HFF-Myc (cell line): Measurements from ENCODE around the gene SPRN.

ENCODE experiments used
- DNase-seq: peaks from one replicate; pipeline ENCODE4 v3.0.0-alpha.2; 2011; ENCODE audit warnings: low read depth; ENCODE audit errors: extremely low read depth
- H3K4me3 ChIP-seq: replicated peaks from 2 replicates; pipeline ENCODE4 v1.5.1; 2011; ENCODE audit warnings: low read depth, mild to moderate bottlenecking, control low read depth, low read length
- TF ChIP-seq, protein P1 (sequence below): IDR thresholded peaks from 2 replicates; pipeline ENCODE4 v1.5.1; 2012; ENCODE audit warnings: mild to moderate bottlenecking, low read depth, low read length, control low read depth; ENCODE audit errors: missing control alignments

SPRN gene

DNA sequence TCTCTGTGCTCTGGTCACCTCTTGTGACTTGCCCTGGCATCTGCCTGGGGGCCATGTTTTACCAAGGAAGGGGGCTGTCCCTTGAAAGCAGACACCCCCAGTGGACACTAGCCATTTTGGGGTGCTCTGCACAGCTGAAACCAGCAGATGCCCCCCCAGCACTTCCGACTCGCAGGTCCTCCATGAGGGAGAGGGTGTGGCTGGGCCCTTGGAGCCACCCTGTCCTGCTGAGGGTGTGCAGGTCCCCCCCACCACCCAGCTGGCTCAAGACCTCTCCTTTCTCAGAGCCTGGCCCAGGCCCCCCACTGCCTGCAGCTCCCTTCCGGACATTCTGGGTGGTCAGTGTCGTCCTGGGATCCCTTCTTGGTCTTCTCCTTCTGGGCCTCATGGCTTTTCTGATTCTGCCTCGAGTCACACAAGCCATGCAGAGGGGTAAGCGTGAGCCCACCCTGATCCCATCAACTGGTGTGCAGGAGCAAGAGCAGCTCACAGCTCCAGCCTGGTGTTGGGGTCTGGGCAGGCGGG lies 41.6 kb upstream of the SPRN start:
- H3K4me3 ChIP-seq, result no peak overlapping the region
- TF ChIP-seq, protein P1, sequence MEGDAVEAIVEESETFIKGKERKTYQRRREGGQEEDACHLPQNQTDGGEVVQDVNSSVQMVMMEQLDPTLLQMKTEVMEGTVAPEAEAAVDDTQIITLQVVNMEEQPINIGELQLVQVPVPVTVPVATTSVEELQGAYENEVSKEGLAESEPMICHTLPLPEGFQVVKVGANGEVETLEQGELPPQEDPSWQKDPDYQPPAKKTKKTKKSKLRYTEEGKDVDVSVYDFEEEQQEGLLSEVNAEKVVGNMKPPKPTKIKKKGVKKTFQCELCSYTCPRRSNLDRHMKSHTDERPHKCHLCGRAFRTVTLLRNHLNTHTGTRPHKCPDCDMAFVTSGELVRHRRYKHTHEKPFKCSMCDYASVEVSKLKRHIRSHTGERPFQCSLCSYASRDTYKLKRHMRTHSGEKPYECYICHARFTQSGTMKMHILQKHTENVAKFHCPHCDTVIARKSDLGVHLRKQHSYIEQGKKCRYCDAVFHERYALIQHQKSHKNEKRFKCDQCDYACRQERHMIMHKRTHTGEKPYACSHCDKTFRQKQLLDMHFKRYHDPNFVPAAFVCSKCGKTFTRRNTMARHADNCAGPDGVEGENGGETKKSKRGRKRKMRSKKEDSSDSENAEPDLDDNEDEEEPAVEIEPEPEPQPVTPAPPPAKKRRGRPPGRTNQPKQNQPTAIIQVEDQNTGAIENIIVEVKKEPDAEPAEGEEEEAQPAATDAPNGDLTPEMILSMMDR, result no peak
- DNase-seq, result no peak

DNA sequence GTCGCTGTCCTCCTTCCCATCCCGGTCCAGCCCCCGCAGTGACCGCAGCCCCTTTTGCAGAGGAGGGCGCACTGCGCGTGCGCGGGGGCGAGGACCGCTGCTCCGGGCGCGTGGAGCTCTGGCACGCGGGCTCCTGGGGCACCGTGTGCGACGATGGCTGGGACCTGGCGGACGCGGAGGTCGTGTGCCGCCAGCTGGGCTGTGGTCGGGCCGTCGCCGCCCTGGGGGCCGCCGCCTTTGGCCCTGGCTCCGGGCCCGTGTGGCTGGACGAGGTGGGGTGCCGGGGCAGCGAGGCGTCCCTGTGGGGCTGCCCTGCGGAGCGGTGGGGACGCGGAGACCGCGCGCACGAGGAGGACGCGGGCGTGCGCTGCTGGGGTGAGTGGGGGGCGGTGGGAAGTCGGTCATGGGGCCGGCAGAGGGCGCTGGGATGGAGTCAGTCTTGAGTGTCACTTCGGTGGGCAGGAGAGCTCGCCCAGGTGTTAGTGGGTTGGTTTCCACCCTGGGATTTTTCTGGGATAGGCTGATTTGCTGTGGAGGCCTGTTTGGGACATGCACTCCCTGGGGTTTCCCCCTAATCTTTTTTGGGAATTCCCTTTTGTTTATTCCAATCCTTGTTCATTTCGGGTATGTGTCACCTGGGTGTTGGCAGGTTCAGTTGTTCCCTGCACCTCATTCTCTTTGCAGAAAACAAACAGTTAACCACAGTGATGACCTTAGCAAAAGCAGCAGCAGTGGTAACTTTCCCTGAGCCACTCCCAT lies 40.9 kb upstream of the SPRN start:
- TF ChIP-seq, protein P1, result no peak
- no peak overlapping the region for H3K4me3 ChIP-seq
- no peak for DNase-seq

DNA sequence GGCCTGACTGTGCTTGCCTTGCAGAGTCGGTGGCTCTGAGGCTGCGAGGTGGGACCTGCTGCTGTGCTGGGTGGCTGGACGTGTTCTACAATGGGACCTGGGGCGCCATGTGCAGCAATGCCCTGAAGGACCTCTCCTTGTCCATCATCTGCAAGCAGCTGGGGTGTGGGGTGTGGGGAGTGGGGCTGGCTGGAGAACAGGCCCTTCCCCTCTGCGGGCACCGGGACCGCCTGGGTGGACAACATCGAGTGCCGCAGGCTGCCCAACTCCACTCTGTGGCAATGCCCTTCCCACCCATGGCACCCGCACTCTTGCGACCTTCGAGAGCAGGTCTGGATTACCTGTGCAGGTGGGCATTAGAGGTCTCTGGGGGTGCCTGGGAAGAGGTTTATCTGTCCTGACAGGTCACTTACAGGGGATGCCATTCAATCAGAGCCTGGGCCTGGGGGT lies 40.2 kb upstream of the SPRN start:
- no peak for DNase-seq
- TF ChIP-seq, protein P1, result no peak
- H3K4me3 ChIP-seq, result no peak overlapping the region

DNA sequence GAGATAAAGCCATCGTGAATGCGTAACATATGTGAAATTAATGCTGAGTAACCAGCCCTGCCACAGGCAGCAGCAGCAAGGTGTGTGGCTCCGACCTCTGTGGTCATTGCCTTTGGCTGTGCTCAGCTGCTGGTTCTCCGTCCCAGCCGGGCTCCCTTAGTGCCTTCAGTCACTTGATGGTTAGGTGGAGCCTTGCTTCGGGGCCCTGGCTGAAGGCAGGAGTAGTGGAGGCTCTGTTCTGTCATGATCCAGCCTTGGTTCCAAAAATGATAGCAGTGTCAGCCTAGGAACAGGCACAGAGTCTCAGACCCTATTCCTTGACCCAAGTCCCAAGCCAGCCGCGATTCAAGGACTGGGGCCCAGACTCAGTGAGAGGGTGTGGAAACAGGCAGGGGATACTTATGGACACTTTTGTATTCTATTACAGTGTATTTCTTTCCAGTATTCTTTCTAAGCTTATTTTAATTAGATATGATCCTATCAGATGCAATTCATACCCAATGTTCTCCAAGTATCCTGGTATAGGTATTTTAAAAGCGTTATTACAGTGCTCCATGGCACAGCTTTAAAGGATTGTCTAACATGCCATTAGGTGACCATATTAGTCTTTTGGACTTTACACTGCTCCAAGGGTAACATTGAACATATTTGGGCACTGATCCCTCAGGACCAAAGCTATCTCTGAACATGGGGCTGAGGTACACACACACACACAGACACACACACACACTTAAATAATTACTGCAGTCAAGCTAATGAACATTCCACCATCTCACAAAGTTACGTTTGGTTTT lies 38.3 kb upstream of the SPRN start:
- DNase-seq, result no peak
- TF ChIP-seq, protein P1, result no peak
- no peak overlapping the region for H3K4me3 ChIP-seq

DNA sequence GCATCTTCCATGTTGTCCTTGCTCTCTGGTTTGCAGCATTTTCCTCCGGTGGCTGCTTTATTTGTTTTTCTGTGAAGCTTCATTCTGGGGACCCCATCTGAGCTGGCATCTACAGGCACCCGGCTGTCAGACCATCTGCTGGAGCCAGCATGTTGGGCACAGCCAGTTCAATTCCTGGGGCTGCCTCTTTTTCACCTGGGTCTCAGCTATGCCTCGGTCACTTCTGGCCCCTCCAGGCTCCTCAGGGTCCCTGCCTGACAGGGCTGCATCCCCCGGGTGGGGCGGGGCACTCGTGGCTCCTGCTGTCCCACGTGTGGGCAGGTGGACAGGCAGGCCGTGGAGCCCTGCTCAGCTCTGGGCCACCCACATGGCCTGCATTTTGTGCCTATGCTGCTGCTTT lies 37.4 kb upstream of the SPRN start:
- no peak for DNase-seq
- TF ChIP-seq, protein P1, result no peak
- H3K4me3 ChIP-seq, result no peak overlapping the region

DNA sequence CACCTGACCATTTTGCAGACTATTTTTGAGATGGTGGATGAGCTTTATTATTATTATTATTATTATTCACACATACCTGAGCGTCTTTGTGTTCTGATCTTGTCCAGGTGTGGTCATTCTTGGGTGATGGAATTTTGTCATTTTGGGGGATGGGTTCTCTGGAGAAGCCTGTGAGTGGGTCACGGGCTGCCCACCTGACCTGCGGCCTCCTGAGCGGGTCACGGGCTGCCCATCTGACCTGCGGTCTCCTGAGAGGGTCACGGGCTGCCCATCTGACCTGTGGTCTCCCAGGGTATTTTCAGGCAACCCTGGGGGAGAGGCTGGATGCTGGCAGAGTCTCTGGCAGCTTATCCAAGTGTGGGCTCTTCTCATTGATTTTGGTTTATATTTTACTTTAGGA lies 36.6 kb upstream of the SPRN start:
- H3K4me3 ChIP-seq, result no peak overlapping the region
- no peak for DNase-seq
- TF ChIP-seq, protein P1, result no peak
